Central memory CD8-positive, alpha-beta T cell (primary cell): ENCODE results near the gene RAPGEF1.

Source experiments
- ATAC-seq: fragments of 150-1000 bp; cut with Tn5 transposase; replicated peaks from 2 replicates; pipeline ENCODE4 v1.10.0; 2022; ENCODE audit warnings: mild to moderate bottlenecking, moderate FRiP score, moderate number of reproducible peaks; ENCODE audit not compliant: poor library complexity, severe bottlenecking; ENCODE audit errors: extremely low read depth
- DNase-seq, 2 donors: peaks; one replicate each; pipeline ENCODE4 v3.0.0; 2021; ENCODE audit warnings: low spot score in 2 of 2
- H3K27ac Mint-ChIP-seq: one replicate; pipeline ENCODE4 v1.8.0; 2022; ENCODE audit warnings: low read depth, mild to moderate bottlenecking, moderate library complexity, mixed read lengths
- H3K27me3 Mint-ChIP-seq: one replicate; pipeline ENCODE4 v1.8.0; 2022; ENCODE audit warnings: mixed read lengths
- H3K36me3 Mint-ChIP-seq: one replicate; pipeline ENCODE4 v1.8.0; 2022; ENCODE audit warnings: mild to moderate bottlenecking, moderate library complexity, mixed read lengths; ENCODE audit not compliant: insufficient read depth
- H3K4me1 Mint-ChIP-seq: one replicate; pipeline ENCODE4 v1.8.0; 2022; ENCODE audit warnings: mixed read lengths
- H3K4me3 Mint-ChIP-seq: one replicate; pipeline ENCODE4 v1.8.0; 2022; ENCODE audit warnings: mild to moderate bottlenecking, moderate library complexity, mixed read lengths
- H3K9me3 Mint-ChIP-seq: one replicate; pipeline ENCODE4 v1.8.0; 2022; ENCODE audit warnings: mixed read lengths

RAPGEF1 gene

GRCh38 chr9:131575946-131576853, 163.7 kb downstream of the RAPGEF1 start:
- H3K36me3 Mint-ChIP-seq = peaks cover 41% of the 10 kb centered on the region

GRCh38 chr9:131574730-131575640, 164.9 kb downstream of the RAPGEF1 start:
- Mint-ChIP-seq H3K9me3 (no peaks in the 10 kb centered on the region), H3K4me1 (peaks cover 15% of the 10 kb centered on the region), H3K27ac (no peak overlapping the region), H3K4me3 (no peak overlapping the region), H3K27me3 (no peaks in the 10 kb centered on the region), H3K36me3 (peaks cover 38% of the 10 kb centered on the region)
- DNase-seq (no peak), ATAC-seq (no peak)

More at GRCh38 chr9:131575946-131576853, 163.7 kb downstream of the RAPGEF1 start:
- Mint-ChIP-seq H3K4me3 (no peak overlapping the region), H3K27ac (no peak overlapping the region), H3K9me3 (no peaks in the 10 kb centered on the region), H3K4me1 (peaks cover 15% of the 10 kb centered on the region), H3K27me3 (no peaks in the 10 kb centered on the region)
- ATAC-seq = no peak
- no peak for DNase-seq

- Mint-ChIP-seq H3K27ac (no peak overlapping the region), H3K9me3 (no peaks in the 10 kb centered on the region), H3K36me3 (peaks cover 32% of the 10 kb centered on the region), H3K4me1 (no peaks in the 10 kb centered on the region), H3K27me3 (no peaks in the 10 kb centered on the region), H3K4me3 (peak overlapping the region; percentile 5)
- no peak for DNase-seq
- no peak for ATAC-seq
Observed at GRCh38 chr9:131567910-131568309, 172.0 kb downstream of the RAPGEF1 start.

- no peaks in the 10 kb centered on the region for H3K27me3 Mint-ChIP-seq
- no peak overlapping the region for H3K27ac Mint-ChIP-seq
- DNase-seq (no peak), ATAC-seq (no peak)
- H3K36me3 Mint-ChIP-seq = peaks cover 22% of the 10 kb centered on the region
- no peaks in the 10 kb centered on the region for H3K4me1 Mint-ChIP-seq
- H3K9me3 Mint-ChIP-seq = no peaks in the 10 kb centered on the region
- no peak overlapping the region for H3K4me3 Mint-ChIP-seq
Observed at GRCh38 chr9:131566158-131566557, 173.7 kb downstream of the RAPGEF1 start.

- H3K4me1 Mint-ChIP-seq = no peaks in the 10 kb centered on the region
- H3K27ac Mint-ChIP-seq = no peak overlapping the region
- no peaks in the 10 kb centered on the region for H3K9me3 Mint-ChIP-seq
- no peak for ATAC-seq
- H3K27me3 Mint-ChIP-seq = no peaks in the 10 kb centered on the region
- no peak overlapping the region for H3K4me3 Mint-ChIP-seq
- no peak for DNase-seq
- peaks cover 19% of the 10 kb centered on the region for H3K36me3 Mint-ChIP-seq
Observed at GRCh38 chr9:131565369-131565768, 174.5 kb downstream of the RAPGEF1 start.

- ATAC-seq (no peak), DNase-seq (no peak)
- H3K4me3 Mint-ChIP-seq = no peak overlapping the region
- H3K27ac Mint-ChIP-seq = no peak overlapping the region
- no peaks in the 10 kb centered on the region for H3K9me3 Mint-ChIP-seq
- H3K36me3 Mint-ChIP-seq = peaks cover 11% of the 10 kb centered on the region
- H3K4me1 Mint-ChIP-seq = no peaks in the 10 kb centered on the region
- H3K27me3 Mint-ChIP-seq = no peaks in the 10 kb centered on the region
Observed at GRCh38 chr9:131562032-131562959, 177.6 kb downstream of the RAPGEF1 start.

- Mint-ChIP-seq H3K36me3 (peaks cover 14% of the 10 kb centered on the region), H3K9me3 (no peaks in the 10 kb centered on the region), H3K27me3 (peaks cover 20% of the 10 kb centered on the region), H3K27ac (no peak overlapping the region), H3K4me3 (no peak overlapping the region), H3K4me1 (no peaks in the 10 kb centered on the region)
- ATAC-seq (no peak), DNase-seq (no peak)
Observed at GRCh38 chr9:131559421-131560000, 180.4 kb downstream of the RAPGEF1 start.

- H3K4me1 Mint-ChIP-seq = no peaks in the 10 kb centered on the region
- H3K9me3 Mint-ChIP-seq = no peaks in the 10 kb centered on the region
- no peak overlapping the region for H3K27ac Mint-ChIP-seq
- H3K27me3 Mint-ChIP-seq = peaks cover 31% of the 10 kb centered on the region
- no peak for ATAC-seq
- peaks cover 17% of the 10 kb centered on the region for H3K36me3 Mint-ChIP-seq
- DNase-seq = no peak
- no peak overlapping the region for H3K4me3 Mint-ChIP-seq
Observed at GRCh38 chr9:131557855-131558548, 181.9 kb downstream of the RAPGEF1 start.

GRCh38 chr9:131555841-131556673, 183.8 kb downstream of the RAPGEF1 start:
- ATAC-seq = no peak
- Mint-ChIP-seq H3K36me3 (peaks cover 15% of the 10 kb centered on the region), H3K4me3 (peak overlapping the region; percentile 49), H3K4me1 (no peaks in the 10 kb centered on the region), H3K9me3 (no peaks in the 10 kb centered on the region), H3K27ac (peak overlapping the region; percentile 20), H3K27me3 (peaks cover 44% of the 10 kb centered on the region)
- DNase-seq = no peak

- no peaks in the 10 kb centered on the region for H3K4me1 Mint-ChIP-seq
- peaks cover 15% of the 10 kb centered on the region for H3K36me3 Mint-ChIP-seq
- H3K4me3 Mint-ChIP-seq = no peak overlapping the region
- no peak for DNase-seq
- no peak for ATAC-seq
- H3K27ac Mint-ChIP-seq = no peak overlapping the region
- H3K9me3 Mint-ChIP-seq = no peaks in the 10 kb centered on the region
- H3K27me3 Mint-ChIP-seq = peaks cover 55% of the 10 kb centered on the region
Observed at GRCh38 chr9:131554843-131555351, 185.0 kb downstream of the RAPGEF1 start.
